ENCODE results near the gene MED9.
A peak's percentile ranks its signal among the peaks of the same experiment; 100 is the strongest.

MED9 gene

DNA sequence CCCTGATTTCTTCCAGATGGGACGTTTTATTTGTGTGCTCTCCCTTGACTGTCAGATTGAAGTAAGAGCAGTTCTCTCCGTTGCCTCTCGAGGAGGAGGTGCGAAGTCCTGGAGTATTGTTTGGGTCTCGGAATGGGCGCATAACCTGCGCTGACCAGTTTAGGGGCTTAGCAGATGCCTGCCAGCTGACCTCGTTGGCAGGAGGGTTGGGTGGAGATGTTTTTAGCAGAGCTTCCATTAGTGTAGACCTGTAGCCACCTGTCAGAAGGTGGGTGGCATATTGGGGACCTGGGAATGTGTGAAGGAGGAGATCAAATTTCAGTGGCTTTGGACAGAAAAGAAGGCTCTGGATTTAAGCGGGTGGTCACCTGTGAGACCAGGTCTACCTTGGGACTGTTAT lies 15.8 kb downstream of the MED9 start:
- DNase-seq: no peak

DNA sequence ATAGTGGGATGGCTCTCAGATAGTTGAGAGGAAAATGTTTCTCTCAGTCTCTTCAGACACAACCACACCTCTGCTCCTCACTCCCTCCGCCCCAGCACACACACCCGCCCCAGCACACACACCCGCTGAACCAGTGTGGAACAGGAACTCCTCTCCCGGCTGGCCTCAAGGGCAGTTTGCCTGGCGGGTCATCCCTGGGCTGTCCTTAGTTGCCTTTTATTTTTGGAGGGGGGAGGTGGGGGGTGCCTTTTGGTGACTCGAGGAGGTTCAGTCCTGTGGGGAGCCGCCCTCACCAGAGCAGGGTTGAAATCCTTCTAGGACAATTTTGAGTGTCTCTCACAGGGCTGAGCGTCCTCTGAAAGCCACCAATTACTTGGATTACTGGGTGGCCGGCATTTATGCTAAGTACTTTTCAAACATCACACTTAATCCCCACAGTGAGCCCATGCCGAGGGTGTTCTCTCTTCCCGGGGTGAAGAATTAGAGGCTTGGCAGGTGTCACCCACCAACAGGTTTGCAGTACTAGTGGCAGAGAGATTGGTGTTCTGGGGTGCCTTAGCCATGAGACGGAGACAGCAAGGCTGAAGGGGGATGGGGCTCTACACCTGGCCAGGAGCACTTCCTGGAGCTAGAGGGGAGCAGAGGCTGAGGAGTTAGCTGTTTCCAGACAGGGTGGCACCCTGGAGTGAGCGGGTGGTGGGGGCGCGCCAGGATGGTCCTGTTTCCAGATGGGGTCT lies 16.6 kb downstream of the MED9 start:
- DNase-seq: no peak

DNA sequence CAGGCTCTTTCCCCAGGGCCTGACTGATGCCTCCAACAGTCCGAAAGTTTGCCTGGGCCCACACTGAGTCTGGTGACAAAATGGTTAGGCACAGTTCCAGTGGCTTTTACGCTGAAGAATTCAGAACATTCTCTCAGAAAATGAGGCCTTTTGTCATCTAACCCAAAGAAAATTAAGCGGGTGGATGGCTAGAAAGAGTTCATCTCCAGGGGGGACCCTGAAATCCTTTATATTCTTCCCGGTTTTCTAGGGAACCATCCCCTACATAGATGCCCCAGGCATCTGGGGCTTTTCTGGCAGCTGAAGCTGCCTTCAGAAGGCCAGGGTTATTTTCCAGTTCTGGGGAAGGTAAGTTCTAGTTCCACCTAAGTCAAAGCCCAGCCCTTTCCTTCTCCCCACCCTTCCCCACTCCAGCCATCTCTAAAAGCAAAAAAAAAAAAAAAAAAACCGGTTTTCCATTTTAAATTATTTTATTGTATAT lies 17.2 kb downstream of the MED9 start:
- no peak for DNase-seq

GRCh38 chr17:17494499-17494869 lies 17.7 kb downstream of the MED9 start:
- no peak for DNase-seq

GRCh38 chr17:17494870-17495535 lies 18.2 kb downstream of the MED9 start:
- no peak for DNase-seq

- no peak for DNase-seq
These were observed 18.9 kb downstream of the MED9 start for GRCh38 chr17:17495536-17496188.

DNA sequence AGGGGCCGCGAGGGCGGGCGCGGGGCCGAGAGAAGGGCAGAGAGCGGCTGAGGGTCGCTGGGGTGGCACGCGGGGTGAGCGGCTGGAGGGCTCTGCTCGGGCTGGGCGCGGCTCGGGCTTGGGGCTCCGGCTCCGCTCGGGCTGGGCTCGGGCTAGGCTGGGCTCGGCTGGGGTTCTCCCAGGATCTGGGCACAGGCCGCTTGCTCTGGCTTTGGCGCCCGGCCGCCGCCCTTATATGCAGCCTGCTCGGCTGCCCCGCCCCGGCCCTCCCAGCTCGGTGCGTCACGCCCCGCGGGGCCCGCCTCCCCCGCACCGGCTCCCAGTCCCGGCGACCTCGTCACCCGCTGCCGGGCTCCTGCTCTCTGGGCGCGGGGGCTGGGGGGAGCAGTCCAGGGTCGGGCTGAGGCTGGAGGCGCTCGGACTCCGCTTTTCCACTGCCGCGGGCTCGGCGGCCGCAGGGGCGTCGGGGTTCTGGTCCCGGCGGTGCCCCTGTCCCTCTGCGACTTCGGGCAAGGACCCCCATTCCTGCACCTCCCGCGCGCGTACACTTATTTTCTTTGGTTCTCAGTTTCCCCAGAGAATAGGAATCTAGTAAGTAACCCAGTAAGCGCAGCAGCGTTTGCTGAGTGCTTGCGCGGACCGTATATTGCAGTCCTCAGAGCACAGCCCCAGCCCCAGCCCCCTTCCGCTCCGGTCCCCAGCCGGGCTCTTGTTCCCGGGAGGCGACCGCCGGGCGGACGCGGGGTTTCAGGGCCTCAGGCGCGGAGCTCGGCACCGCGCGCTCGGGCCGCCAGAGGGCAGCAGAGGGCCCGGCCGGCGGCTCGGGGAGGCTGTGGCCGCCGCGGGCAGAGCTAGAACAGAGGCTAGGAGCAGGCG lies 19.6 kb downstream of the MED9 start, which contains the start of gene RASD1:
Gene RASD1, minus strand, starts transcription at position 207 of the 876 bp plus-strand sequence. CDS start 214 bp downstream, outside the sequence.
- DNase-seq: peak; percentile 32

- no peak for DNase-seq
These were observed 20.5 kb downstream of the MED9 start for GRCh38 chr17:17497065-17497844.

- no peak for DNase-seq
These were observed 21.2 kb downstream of the MED9 start for GRCh38 chr17:17497845-17498520.

DNA sequence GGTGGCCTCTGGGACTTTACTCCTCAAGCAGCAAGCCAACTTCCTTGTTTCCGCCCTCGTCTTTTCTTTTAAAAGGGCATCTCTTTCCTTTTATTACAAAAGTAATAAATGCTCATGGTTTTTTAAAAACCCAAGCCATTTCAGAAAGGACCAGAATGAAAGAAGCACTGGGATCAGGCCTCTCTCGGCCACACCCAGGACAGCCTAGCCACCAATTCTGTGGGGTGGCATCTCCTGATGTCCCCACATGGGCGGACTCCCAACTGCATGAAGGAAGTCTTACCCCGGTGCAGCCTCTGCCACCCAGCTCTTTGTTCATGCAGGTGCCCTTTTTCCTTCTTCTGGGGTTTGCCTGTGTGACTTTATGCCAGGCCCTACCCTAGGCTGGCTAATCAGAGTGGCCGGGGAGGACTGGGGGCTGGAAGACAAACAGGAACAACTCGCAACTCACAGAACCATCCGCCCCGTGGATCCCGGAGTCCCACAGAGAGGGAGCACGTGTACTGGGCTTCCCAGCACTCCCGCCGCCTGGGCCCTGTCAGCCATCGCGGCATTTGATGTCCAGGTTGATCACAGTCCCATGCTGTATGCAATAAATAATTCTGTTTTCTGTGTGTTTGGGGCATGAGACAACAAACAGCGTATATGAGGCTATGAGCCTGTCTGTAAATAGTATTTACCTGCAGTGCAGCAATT lies 22.0 kb downstream of the MED9 start:
- no peak for DNase-seq

- DNase-seq: no peak
These were observed 22.8 kb downstream of the MED9 start for GRCh38 chr17:17499402-17500145.

DNA sequence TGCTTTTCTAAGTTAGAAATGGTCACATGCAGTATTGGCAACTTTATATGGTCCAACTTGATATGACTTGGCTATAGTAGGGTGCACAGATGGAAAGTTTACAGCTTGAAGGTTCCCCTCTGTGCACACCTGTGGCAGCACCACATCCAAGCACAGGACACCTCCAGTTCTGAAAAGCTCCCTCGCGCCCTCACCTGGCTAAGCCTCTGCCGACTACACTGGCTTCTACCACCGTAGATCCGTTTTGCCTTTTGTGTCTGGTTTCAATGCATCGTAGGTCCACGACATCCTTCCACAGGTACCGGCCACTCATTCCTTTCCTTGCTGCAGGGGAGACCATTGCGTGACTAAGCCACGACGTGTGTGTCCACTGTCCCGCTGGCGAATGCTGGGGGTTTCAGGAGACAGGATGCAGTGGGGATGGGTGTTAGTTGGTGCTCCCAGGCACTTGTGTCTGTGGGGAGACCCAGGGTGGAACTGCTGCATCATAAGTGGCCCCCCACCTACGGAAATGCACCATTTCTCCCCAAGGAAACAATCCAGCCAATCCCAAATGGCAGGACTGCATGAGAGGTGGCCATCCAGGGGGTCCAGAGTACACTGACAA lies 24.3 kb downstream of the MED9 start:
- DNase-seq: no peak

DNA sequence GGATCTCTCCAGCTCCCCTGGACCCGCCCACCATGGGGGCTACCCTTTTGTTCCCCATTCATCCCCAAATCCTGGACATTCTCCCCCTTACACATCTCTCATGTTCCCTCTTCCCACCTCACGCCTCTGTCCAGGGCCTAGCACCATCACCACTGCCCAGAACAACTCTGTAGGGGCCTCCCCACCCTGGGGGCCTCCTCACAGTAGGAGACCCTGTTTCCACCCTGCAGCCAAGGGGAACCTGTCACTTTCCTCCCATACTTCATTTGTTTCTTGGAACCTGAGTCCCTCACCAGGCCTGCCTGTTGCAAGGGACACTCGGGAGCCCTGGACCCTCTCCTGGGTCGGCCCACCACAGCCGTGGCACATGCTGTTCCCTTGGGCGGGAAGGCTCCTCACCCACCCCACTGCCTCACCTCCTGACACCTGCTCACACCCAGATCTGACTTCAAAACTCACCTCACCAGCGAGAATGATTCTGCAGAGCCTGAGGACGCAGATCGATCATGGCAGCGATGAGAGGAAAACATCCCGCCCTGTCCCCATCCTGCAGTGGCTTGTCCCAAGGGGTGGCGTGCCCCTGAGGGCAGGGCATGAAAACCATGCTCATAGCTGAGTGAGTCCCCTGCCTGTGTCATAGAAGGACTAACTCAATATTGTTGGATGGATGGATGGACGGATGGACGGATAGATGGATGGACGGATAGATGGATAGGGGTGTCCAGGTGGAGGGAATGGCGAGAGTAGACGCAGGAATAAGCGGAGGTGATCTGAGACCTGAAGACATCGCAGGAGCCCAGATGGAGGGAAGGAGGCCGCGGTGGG lies 26.2 kb downstream of the MED9 start:
- DNase-seq: no peak

- DNase-seq: no peak
These were observed 26.8 kb downstream of the MED9 start for GRCh38 chr17:17503566-17504130.

GRCh38 chr17:17504341-17505140 lies 27.7 kb downstream of the MED9 start:
- DNase-seq: no peak

DNA sequence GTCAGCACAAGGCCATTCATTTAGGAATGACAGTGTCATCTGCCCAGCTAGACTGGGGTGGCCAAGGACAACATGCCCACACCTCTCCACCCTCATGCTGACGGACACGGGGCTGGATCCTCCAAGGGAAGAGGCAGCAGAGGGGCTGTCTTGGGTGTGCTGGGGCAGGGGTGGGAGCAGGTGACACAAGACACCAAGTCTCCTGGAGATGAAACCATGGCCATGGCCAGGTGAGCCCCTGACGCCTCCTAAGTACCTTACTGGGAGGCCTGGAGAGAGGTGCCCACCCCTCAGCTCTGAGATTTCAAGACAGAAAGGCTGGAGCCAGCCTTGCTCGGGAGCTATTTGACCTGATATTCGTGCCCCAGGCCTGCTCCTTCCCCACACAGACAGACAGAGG lies 28.4 kb downstream of the MED9 start:
- DNase-seq: no peak

DNA sequence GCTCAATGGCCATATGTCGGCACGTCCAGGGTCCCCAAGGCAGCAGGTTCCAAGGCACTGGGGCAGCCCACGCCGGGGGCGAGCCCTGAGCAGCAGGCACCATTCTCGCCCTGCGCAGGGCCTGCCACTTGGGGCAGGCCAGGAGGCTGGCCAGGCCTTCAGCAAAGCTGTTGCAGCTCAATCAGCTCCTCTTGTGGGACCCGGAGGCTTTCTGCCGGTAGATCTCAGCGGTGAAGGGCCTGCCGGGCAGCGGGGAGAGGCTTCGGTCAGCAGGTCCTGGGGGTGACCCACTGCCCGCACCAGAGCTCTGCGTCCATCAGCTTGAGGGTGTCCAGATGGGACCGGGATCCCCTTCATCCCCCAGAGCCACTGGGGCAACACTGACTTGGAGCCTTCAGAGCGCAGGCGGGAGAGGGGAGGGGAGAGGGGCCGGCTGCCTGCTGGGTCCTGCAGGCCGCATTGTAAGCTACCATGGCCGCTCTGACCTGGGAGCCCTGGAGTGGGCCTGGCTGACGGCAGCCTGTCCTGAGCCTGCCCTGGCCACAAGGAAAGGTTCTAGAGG lies 28.9 kb downstream of the MED9 start:
- no peak for DNase-seq

All from NCI-H187 (cell line).